ENCODE measurements around the gene CZIB.

DNA sequence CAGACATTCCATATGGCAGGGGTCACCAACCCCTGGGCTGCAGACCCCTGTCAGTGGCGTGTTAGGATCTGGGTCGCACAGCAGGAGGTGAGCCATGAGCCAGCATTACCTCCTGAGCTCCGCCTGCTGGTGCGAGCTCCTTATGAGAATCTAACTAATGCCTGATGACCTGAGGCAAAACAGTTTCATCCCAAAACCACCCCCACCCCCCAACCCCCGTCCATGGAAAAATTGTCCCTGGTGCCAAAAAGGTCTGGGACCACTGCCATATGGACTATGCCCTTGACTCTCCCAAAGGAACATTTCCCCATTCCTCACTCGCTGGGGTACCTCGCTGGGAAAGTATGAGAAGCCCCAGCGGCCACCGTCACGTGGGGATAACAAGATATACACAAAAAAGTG lies 30.2 kb downstream of the CZIB start:
- no peak for TF ChIP-seq CTCF (conservative IDR thresholded peaks at IDR 0.05; ENCODE audit: low read length)
- TF ChIP-seq EZH2phosphoT487 (IDR thresholded peaks at IDR 0.05; ENCODE audit: borderline replicate concordance, low read depth, low read length), result no peak
